CD4-positive, alpha-beta T cell treated with Interleukin-17A for 1 hour (primary cell): ENCODE results near the gene CHTOP.
"Not testable (repeated sequence)": the region's sequence is repeated elsewhere in the genome, so short reads cannot be mapped to it uniquely, and the experiment has no call there.

Experiments
- DNase-seq: peaks from one replicate; pipeline ENCODE4 v3.0.0-alpha.2; 2020

The CHTOP gene

GRCh38 chr1:153633754-153634665 is at the start of gene CHTOP:
CHTOP (plus strand) TSS chr1:153634066; CDS start chr1:153636589, 2,523 bp downstream.
- DNase-seq = peak; percentile 97

GRCh38 chr1:153585006-153585405 is 48.9 kb upstream of the CHTOP start:
- DNase-seq = no peak

- DNase-seq = no peak
These were observed 47.5 kb upstream of the CHTOP start for GRCh38 chr1:153586347-153586746.

- DNase-seq = no peak
These were observed 46.6 kb upstream of the CHTOP start for GRCh38 chr1:153587314-153587713.

GRCh38 chr1:153588033-153588432 is 45.8 kb upstream of the CHTOP start:
- not testable (repeated sequence) for DNase-seq

GRCh38 chr1:153588482-153588881 is 45.4 kb upstream of the CHTOP start:
- no peak for DNase-seq

- no peak for DNase-seq
These were observed 41.1 kb upstream of the CHTOP start for GRCh38 chr1:153592748-153593147.

- no peak for DNase-seq
These were observed 36.7 kb upstream of the CHTOP start for GRCh38 chr1:153597206-153597605.

GRCh38 chr1:153598309-153599172 is 35.3 kb upstream of the CHTOP start:
- DNase-seq = peak; percentile 30

GRCh38 chr1:153599847-153600246 is 34.0 kb upstream of the CHTOP start:
- DNase-seq = no peak

GRCh38 chr1:153602749-153603148 is 31.1 kb upstream of the CHTOP start:
- DNase-seq = no peak

GRCh38 chr1:153606194-153606593 is 27.7 kb upstream of the CHTOP start:
- no peak for DNase-seq

GRCh38 chr1:153607381-153607780 is 26.5 kb upstream of the CHTOP start:
- DNase-seq = no peak

GRCh38 chr1:153608089-153608682 is 25.7 kb upstream of the CHTOP start:
- DNase-seq = no peak

GRCh38 chr1:153608742-153609584 is 24.9 kb upstream of the CHTOP start:
- DNase-seq = no peak

GRCh38 chr1:153609585-153609907 is 24.3 kb upstream of the CHTOP start:
- no peak for DNase-seq

- no peak for DNase-seq
These were observed 23.5 kb upstream of the CHTOP start for GRCh38 chr1:153610334-153610733.

- DNase-seq = no peak
These were observed 23.0 kb upstream of the CHTOP start for GRCh38 chr1:153610811-153611301.

GRCh38 chr1:153611356-153611755 is 22.5 kb upstream of the CHTOP start:
- no peak for DNase-seq

- no peak for DNase-seq
These were observed 21.6 kb upstream of the CHTOP start for GRCh38 chr1:153612111-153612754.

GRCh38 chr1:153612755-153613331 is 21.0 kb upstream of the CHTOP start, which contains the start of gene S100A16:
S100A16 (minus strand) TSS chr1:153613137; CDS start chr1:153608151, 4,986 bp downstream.
- DNase-seq = no peak
